ENCODE data around the gene TBC1D10A. TPM values are rescaled to one million over a fixed set of nuclear protein-coding genes. Genes with fewer than 3 reads are reported as not detected.

TBC1D10A gene
- total RNA-seq, 1 experiment from 2014 or later, result 18.6 TPM

GRCh38 chr22:30270832-30271231 lies 55.9 kb downstream of the TBC1D10A start:
- TF ChIP-seq CTCF (IDR thresholded peaks at IDR 0.05 in 2 of 3, conservative IDR thresholded peaks at IDR 0.05 in 1 of 3; ENCODE audit: borderline replicate concordance in 1 of 3, insufficient read depth in 1 of 3, low read depth in 2 of 3, low read length in 2 of 3) (no peak), TCF7L2 (IDR thresholded peaks at IDR 0.05; ENCODE audit: borderline replicate concordance, extremely low read depth, insufficient read depth, insufficient read length) (no peak), POLR2AphosphoS5 (IDR thresholded peaks at IDR 0.05; ENCODE audit: low read depth, low read length) (no peak), ZFX (IDR thresholded peaks at IDR 0.05) (no peak), EZH2phosphoT487 (IDR thresholded peaks at IDR 0.05; ENCODE audit: borderline replicate concordance) (no peak), CEBPB (IDR thresholded peaks at IDR 0.05; ENCODE audit: low read depth) (no peak), EZH2 (IDR thresholded peaks at IDR 0.05) (no peak), SIN3A (IDR thresholded peaks at IDR 0.05; ENCODE audit: low read depth) (no peak), ZBTB33 (IDR thresholded peaks at IDR 0.05; ENCODE audit: extremely low read depth, insufficient replicate concordance, low read length) (no peak), EGR1 (IDR thresholded peaks at IDR 0.05; ENCODE audit: low read depth) (no peak), ZNF274 (IDR thresholded peaks at IDR 0.05; ENCODE audit: low read depth, low read length) (no peak), SP1 (IDR thresholded peaks at IDR 0.05; ENCODE audit: low read depth) (no peak), CBX3 (IDR thresholded peaks at IDR 0.05; ENCODE audit: low read depth) (no peak)

More at GRCh38 chr22:30270832-30271231, 55.9 kb downstream of the TBC1D10A start:
- Histone ChIP-seq H3K27me3 (ENCODE audit: insufficient read depth, low read length) (no peaks in the 10 kb centered on the region), H3K9ac (ENCODE audit: low read length) (no peak overlapping the region), H3K4me1 (ENCODE audit: control insufficient read depth in 1 of 2, insufficient read depth in 2 of 2, low read length in 2 of 2) (peaks cover 0 to 3% of the 10 kb centered on the region in 2 experiments; a peak in 1 of 4 replicates), H2AFZ (ENCODE audit: low read depth, low read length, poor library complexity, severe bottlenecking) (no peak overlapping the region), H4K20me1 (ENCODE audit: insufficient read depth) (no peaks in the 10 kb centered on the region), H3K9me3 (ENCODE audit: control insufficient read depth in 1 of 2, insufficient read depth in 1 of 2, low read depth in 1 of 2, low read length in 2 of 2) (no peaks in the 10 kb centered on the region), H3K79me2 (ENCODE audit: insufficient read depth, low read length) (no peaks in the 10 kb centered on the region), H3K27ac (ENCODE audit: low read depth, low read length) (no peak overlapping the region), H3K4me3 (replicated peaks in 1 of 2; ENCODE audit: low read depth in 1 of 2, low read length in 2 of 2) (no peak overlapping the region), H3K36me3 (ENCODE audit: control insufficient read depth in 1 of 2, insufficient read depth in 2 of 2, low read length in 2 of 2) (no peaks in the 10 kb centered on the region), H3K9me2 (ENCODE audit: insufficient read depth) (no peaks in the 10 kb centered on the region), H3K4me2 (ENCODE audit: low read length) (no peak overlapping the region)
- CTCF ChIA-PET, result interaction anchor here (0.8 kb wide), 1 partner anchor 17 kb away, joined by 3 read pairs; no protein-coding TSS in a partner anchor
- BruUV-seq (replicated peaks), result no TSS peak
- ATAC-seq (no peak), DNase-seq (ENCODE audit: low read depth, low spot score) (no peak)
- POLR2A ChIA-PET, result interaction anchor here (1.2 kb wide), 1 partner anchor 18 kb away, joined by 3 read pairs; no protein-coding TSS in a partner anchor
- RAD21 ChIA-PET (ENCODE audit: low non-redundant PET in 1 of 2, low total read pairs in 2 of 2, uncharacterized antibody in 2 of 2, unreplicated experiment in 2 of 2), result interaction anchor here in 1 of 2 experiments (0.6 kb wide), 1 partner anchor 336 kb away, joined by 7 read pairs; the partner anchor contains the start of gene TCN2
- intact Hi-C loops (cut with micrococcal nuclease), result no loop called here

Data from HCT116 (cell line).